Cortex of kidney (tissue), 1 donor: Measurements from ENCODE around the gene FCER1A.
"Not testable (repeated sequence)": the region's sequence is repeated elsewhere in the genome, so short reads cannot be mapped to it uniquely, and the experiment has no call there.

Experiments
- DNase-seq: peaks from one replicate; lab custom pipeline; 2025; lab: John Stamatoyannopoulos, UW

The FCER1A gene

DNA sequence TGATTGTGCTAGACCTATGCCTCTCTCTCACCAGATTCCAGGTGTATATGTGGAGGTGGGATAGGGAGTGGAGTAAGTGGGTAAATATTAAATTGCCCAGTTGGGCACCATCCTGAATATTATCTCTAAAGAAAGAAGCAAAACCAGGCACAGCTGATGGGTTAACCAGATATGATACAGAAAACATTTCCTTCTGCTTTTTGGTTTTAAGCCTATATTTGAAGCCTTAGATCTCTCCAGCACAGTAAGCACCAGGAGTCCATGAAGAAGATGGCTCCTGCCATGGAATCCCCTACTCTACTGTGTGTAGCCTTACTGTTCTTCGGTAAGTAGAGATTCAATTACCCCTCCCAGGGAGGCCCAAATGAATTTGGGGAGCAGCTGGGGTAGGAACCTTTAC lies at the start of gene FCER1A:
Gene FCER1A (plus strand): TSS at position 242 of the 400 bp plus-strand sequence. CDS start 29 bp downstream, at position 271.
- no peak for DNase-seq

DNA sequence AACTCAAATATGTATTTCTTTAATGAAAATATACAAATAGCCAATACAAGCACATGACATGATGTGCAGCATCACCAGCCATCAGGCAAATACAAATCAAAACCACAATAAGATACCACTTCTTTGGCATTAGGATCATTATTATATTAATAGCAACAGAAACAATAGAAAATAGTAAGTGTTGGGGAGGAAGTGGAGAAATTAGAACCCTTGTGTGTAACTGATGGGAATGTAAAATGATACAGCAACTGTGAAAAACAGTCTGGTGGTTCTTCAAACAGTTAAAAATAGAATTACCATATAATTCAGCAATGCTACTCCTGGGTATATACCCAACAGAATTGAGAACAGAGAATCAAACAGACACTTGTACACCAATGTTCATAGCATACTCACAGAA lies 40.8 kb upstream of the FCER1A start:
- no peak for DNase-seq

DNA sequence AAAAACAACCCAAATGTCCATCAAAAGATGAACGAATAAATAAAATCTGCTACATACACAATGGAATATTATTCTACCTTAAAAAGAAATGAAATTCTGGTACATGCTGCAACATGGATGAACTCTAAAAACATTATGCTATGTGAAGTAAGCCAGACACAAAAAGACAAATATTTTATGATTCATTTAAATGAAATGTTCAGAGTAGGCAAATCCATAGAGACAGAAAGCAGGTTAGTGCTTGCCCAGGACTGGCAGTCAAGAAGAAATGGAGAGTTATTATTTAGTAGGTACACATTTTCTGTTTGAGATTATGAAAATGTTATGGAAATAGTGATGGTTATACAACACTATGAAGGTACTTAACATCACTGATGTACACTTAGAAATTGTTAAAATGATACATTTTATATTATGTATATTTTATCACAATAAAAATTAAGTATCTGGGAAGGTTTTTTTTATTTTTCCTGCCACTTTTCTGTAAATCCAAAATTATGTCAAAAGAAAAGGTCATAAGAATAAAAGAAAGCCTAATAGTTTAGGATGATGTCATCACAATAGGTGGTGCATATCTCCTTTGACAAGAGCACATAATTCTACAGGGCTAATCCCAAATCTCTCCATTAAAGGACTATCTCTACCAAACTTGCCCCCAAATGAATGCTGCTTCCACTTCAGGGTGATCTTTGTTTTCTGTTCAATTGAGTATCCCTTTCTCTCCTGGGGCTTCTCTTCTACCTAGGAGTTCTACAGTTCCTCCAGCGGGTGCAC lies 40.2 kb upstream of the FCER1A start:
- no peak for DNase-seq

DNA sequence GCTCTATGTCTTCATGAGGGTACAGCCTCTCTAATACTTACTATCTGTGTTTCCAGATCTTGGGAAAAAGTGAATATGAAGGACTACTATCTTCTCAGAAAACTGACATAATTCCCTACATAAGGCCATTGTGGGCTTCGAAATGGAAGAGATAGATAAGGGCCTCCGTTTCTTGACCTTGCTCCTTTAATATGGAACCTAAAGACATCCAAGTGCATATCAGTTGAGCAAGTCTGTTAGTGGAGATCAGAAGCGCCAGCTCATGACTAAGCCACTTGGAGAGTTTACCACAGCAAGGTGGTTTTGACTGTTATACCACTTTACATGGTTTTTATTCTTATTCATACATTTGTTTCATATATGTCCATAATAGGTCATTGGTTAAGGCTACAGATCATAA lies 35.3 kb upstream of the FCER1A start:
- no peak for DNase-seq

DNA sequence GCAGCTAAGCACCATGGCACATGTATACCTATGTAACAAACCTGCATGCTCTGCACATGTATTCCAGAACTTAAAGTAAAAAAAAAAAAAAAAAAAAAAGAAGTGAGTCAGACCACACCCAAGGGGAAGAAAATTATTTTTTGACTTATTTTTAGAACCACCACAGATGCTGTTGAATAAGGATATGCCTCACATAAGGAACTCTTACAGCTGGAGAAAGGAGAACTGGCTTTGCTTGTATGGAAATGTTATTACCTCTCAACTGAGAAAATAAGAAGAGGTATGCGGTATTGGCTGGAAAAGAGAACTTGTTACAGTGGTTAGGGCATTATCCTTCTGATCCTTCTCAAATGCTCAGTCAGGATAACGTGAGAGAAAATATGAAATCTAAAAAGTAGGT lies 27.5 kb upstream of the FCER1A start:
- no peak for DNase-seq

DNA sequence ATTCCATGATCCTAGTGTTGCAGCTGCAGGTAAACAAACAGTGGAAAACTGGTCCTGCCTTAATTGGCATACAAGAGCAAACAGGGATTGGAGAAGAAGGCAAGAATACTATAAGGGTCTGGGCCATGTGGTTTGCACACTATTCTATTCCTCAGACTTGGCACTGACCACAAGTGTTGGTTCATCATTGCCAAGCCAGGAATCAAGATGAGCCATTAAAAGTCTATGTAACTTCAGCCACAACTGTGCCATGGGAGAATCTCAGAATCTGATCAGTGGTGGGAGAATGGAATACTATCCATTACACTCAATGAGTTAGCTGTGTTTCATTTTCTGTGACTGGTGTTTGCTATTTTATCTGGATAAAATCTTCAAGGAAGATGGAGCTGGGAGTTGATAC lies 26.2 kb upstream of the FCER1A start:
- DNase-seq, result no peak

DNA sequence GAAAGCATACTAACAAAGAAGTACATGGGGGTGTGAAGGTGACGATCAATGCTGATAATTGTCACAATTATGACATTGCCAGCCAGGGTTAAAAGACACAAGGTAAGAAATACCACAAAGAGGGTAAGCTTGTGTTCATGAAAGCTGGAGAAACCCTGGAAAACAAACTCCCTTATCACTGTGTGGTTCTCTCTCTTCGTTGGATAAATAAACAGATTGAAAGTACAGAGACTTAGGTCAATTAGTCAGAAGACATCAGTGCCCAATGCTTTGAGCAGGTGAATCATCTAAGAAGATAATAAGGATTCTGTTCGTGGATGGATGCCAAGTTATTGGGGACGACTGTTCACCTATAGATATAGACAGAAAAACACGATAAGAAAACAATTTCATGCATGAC lies 22.4 kb upstream of the FCER1A start:
- no peak for DNase-seq

DNA sequence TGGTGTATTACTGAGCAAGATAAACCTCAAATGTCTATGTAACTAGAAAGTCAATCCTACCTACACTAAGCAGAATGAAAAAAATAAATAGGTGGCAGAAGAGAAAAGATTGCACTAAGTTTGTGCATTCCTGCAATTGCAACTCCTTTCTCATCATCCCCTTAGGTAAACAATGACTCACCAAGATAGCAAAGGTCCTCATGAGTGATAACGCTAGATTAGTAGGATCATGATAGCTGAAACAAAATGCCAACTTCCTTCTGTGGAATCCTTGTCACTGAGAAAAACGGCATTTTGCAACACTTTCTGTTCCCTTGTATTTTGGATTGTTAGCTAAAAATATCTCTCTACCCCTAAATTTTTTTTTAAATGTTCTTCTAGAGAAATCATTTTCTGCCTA lies 20.0 kb upstream of the FCER1A start:
- DNase-seq, result no peak

DNA sequence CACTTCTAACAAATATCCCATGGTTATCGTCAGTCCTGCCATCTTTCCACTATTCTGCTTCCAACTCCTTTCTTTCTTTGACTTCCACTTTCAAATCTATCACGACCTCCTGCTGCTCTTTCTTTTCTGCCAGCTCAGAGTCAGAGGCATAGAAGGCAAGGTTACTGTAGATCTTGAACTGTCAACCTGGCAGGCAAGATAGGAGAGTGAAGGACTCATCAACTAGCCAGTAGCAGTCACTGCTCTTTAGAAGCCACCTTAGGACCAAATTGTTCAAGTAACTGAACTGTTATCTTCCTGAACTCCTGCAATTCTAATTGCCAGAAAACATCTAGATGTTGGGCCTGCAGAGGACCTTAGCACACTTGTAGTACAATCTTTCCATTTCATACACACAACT lies 13.1 kb upstream of the FCER1A start:
- DNase-seq, result no peak

DNA sequence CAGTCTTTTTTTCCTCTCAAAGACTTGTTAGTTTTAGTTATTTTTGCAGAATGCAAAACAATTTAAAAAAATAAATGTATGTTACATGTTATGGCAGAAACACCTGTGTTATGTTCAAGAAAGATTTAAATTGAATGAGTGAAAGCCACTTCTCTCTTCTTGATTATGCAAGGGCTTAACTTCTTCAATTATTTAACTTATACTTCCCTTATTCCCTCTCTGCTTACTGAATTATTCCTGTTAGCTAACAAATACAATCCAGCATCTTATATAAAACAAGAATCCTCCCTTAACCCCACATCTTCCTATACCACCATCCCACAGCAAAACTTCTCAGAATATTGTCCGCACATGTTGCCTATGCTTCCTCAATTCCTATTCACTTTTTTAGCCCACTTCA lies 10.7 kb upstream of the FCER1A start:
- no peak for DNase-seq

DNA sequence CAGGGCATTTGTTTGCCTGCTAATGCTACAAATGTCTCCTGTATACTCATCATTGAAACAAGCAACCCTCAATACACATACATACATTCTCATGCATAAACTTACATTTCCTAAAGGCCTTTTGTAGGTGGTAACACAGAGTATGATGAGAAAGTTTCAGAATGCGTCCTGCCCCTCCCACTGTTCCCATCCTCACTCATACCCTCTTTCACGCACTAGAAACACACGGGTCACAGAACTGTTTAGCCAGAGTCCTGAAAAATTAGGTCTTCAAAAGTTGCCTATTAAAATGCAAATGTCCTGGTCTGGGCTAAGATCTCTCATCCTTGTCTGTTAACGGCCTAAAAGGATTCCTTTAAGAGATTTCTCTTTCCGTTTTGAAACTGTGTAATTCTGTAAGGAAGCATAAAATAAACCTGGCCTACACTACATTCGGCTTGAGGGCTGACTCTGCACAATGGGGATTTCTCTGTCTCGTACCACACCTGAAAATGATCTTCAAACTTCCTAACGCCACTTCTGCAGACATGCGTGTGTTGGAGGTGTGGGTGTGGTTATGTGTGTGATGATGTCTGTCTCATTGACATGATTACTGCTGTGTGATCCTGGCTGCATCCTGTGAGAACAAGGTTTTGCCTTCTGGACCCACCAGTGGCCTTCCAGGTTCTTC lies 5.3 kb upstream of the FCER1A start:
- no peak for DNase-seq

DNA sequence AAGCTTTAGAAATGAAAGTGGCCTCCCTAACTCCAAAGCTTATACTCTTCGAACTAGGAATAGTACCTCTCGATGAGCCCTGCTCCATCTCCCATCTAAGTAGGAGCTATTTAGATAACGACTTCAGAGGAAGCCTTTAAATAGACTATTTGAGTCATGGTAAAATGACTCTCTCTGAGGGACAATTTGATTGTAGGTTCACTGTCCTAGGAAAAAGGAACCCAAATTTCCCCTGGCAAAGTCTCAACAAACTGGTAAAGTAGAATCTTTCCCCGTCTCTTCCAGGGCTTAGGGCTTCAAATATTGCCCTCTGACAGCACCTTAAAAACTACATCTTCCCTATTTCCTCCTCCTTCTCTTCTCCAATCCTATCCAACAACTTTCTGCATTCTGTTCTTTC lies 2.0 kb upstream of the FCER1A start:
- no peak for DNase-seq

DNA sequence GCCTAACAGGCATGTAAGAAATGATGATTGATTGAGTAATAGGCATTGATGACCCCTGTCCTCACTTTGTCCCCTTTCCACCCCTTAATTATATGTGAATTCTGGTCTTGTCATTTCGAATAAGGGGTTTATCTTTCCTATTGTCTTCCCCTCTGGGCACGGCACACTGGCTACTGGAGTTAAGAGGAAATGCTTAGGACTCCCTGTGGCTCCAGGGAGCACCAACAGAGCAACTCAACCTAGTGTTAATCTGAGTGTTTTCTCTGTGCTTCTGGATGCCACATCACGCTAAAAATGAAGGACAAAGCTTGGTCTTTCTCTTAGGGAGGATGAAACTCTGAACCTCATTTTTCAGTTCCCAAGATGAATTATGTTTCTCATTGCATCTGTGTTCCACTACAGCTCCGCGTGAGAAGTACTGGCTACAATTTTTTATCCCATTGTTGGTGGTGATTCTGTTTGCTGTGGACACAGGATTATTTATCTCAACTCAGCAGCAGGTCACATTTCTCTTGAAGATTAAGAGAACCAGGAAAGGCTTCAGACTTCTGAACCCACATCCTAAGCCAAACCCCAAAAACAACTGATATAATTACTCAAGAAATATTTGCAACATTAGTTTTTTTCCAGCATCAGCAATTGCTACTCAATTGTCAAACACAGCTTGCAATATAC lies 5.3 kb downstream of the FCER1A start:
- no peak for DNase-seq

DNA sequence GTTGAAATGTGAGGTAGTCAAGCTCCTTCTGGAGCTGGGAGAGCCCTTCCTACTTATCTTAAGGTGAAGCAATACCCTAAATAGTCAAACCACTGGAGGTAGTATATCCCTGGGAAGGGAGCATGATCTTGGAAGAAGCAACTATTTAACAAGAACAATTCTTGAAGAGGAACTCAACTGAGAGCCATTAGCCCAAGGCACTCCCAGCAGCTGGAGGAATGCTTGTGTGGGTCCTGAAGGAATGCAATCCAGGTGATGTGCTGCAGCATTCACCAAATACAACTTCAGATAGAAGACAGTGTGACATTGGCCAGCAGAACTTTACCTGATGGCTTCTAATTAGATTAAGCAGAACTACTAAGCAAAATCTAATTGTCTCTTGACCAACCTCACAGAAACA lies 9.5 kb downstream of the FCER1A start:
- DNase-seq, result no peak

DNA sequence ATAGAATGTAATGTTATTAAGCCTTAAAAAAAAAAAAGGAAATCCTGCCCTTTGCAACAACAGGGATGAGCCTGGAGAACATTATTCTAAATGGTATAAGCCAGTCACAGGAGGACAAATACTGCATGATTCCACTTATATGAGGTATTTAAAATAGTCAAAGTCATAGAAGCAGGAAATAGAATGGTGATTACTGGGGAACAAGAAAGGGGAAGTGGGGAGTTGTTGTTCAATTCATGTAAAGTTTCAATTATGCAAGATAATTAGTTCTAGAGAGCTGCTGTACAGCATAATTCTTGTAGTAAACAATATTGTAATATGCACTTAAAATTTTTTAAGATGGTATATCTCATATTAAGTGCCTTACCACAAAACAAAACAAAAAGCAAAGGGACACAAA lies 13.2 kb downstream of the FCER1A start:
- DNase-seq, result no peak

DNA sequence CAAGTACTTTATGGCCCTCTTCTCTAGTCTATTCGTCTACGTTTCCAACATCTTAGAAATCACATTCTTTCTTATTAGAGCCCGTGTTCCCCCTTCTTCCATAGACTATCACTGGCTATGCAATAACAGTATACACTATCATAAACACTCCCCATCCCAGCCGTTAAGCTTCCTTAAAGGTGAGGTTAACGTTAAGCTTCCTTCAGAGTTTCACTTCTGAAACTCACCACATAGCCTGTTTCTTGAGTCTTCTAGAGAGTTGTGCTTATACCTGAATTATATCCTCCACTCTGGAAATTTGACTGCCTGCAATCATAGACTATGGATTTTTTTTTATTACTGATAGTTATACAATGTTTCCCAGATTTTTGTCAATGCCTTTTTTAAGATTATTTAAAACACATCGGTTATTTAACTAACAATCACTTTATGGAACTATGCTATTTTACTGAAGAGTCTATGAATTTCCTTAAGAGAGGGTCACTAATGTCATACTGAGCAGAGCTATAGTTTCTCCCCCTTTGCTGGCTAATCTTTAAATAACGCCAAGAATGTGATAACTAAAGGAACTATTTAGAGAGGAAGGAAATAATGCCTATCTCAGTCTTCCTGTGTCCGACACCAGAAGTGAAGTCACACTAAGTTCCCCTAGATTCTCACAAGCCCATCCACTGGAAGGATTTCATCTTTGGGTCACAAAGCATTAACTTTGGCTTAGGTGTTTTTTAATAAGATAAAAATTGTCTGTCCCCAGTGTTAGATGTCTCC lies 16.8 kb downstream of the FCER1A start:
- DNase-seq, result no peak

DNA sequence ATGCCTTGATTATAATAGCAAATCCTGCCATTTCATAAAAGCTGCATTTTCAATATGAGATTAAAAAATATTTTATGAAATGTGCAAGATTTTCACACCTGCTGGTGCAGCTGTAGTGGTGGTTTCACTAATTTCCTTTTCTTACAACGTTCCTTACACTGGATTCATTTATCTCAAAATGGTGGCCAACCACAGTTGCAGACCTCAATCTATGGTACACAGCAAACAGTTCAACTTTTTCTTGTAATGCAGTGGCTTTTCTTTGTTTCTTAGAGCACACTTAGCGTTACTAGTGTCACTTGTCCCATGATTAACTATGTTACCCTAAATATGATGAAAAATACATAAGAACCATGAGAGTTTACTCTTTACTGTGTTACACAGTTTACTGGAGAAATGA lies 32.7 kb downstream of the FCER1A start:
- no peak for DNase-seq

DNA sequence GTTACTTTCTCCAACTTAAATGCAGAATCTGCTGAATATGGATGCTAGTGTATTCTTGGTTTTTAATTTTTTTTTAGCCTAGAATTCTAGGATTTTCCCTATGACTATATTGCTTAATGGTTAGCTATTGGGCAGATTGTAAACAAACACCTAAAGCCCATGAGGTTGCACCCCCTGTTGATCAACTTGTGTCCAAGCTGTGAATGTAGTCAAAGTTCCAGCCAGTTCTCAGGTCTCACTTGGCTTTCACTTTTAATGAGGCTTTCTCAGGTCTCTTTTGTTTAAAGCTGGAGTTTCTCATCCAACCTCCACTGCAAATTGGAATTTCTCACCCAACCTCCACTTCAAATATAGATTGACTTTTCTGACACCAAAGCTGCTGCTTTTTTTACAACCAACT lies 35.9 kb downstream of the FCER1A start:
- no peak for DNase-seq

DNA sequence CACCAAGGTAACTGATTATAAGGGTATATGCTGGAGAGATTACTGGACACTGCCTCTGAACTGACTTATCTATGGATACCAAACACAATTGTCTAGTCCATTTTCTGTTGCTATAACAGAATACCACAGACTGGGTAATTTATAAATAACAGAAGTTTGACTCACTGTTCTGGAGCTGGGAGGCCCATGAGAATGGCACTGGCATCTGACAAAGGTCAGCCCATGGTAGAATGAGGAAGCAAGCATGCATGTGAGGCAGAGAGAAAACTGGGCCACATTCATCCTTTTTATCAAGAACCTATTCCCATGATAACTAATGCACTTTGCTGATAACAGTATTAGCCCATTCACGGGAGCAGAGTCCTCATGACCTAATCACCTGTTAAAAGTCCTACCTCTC lies 37.4 kb downstream of the FCER1A start:
- no peak for DNase-seq

DNA sequence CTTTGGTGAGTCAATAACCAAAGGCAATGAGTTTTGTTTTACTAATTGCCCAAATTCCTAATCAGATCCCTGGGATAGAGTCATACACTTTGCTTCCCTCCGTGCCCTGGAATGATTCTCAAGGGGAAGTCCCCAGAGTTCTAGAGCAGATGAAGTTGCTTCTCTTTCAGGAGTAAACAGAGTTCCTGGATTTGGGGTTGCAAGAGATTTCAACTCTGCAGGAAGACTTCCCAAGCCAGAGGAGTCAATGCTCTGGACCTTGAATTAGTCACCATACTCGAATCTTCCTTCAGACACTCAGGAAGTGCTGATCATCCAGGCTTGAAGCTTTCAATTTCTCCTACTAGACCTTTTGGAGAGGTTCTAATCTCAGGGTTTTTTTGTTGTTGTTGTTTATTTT lies 39.6 kb downstream of the FCER1A start:
- no peak for DNase-seq

DNA sequence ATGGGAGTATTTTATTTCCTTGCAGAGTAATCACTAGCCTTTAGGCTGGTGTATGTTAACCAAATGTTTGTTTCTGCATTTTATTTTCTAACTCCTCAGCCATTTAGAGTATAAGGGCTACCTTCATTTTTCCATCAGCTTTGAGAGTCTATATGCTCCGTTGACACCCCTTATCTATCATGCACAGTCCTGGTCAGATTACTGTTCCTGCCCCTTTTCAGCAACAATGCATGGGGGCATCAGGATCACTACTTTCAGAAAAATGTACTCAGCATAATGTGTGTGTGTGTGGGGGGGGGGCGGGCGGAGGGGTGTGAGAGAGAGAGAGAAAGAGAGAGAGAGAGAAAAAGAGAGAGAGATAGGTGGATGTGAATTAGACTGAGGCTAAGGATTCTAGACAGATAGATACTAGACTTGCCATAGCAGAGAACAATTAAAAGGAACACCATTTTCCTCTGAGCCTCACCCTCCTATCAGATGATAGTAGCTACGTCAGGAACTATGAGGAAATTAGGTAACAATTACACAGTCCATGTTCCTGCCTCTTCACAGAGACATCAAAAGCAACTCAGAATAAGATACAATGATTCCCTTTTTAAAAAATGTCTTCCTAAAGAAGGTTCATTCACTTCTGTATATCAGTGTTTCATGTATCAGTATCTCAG lies 40.8 kb downstream of the FCER1A start:
- DNase-seq, result no peak

DNA sequence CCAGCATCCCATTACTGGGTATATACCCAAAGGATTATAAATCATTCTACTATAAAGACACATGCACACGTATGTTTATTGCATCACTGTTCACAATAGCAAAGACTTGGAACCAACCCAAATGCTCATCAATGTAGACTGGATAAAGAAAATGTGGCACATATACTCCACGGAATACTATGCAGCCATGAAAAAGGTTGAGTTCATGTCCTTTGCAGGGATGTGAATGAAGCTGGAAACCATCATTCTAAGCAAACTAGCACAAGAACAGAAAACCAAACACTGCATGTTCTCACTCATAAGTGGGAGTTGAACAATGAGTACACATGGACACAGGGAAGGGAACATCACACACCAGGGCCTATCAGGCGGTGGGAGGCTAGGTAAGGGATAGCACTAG lies 47.2 kb downstream of the FCER1A start:
- not testable (repeated sequence) for DNase-seq
